HCT116 (cell line): Measurements from ENCODE around the gene ARHGEF10L. TPM values are rescaled to one million over a fixed set of nuclear protein-coding genes. Genes with fewer than 3 reads are reported as not detected.

Experiments used
- ATAC-seq: fragments of 200-7000 bp; cut with Tn5 transposase; 2 replicates; pipeline ENCODE4 v1.9.1; 2020; ENCODE audit warnings: mild to moderate bottlenecking, moderate library complexity
- BruUV-seq: library from RNA; stranded (reverse); fragments of 400-500 nt; replicated peaks from 2 replicates; lab custom pipeline; 2021; lab: Mats Ljungman, UMichigan
- CTCF ChIA-PET: fragments of 300-600 bp; sonication (Branson Sonifier 250); formaldehyde crosslinking; loops from one replicate; lab custom pipeline; 2021; ENCODE audit warnings: antibody characterized with exemption; lab: Charles Lee
- POLR2A ChIA-PET: fragments of 300-600, 350-600 bp; sonication (Branson Sonifier 250); formaldehyde crosslinking; loops from one replicate; lab custom pipeline; 2021; ENCODE audit warnings: antibody characterized with exemption; lab: Charles Lee
- RAD21 ChIA-PET, 2 experiments: fragments of 300-600 bp; sonication (Branson Sonifier 250); formaldehyde crosslinking; loops; one replicate each; lab custom pipeline; 2023; ENCODE audit warnings: low total read pairs in 2 of 2; ENCODE audit not compliant: uncharacterized antibody in 2 of 2, unreplicated experiment in 2 of 2, low non-redundant PET in 1 of 2; lab: Charles Lee
- DNase-seq: peaks from one replicate; pipeline ENCODE4 v3.0.0-alpha.2; 2010; ENCODE audit warnings: low read depth, low spot score
- H2AFZ ChIP-seq: fragments of 200-600 bp; shearing (Covaris generic), sonication (generic); 2 replicates; pipeline ENCODE4 v1.6.1; 2017; ENCODE audit warnings: low read depth, mixed run types, mixed read lengths, antibody characterized with exemption, low read length; ENCODE audit not compliant: poor library complexity, severe bottlenecking
- H3K27ac ChIP-seq: 2 replicates; pipeline ENCODE4 v1.5.1; 2012; ENCODE audit warnings: low read depth, low read length
- H3K27me3 ChIP-seq: fragments of 200-600 bp; sonication (generic); 2 replicates; pipeline ENCODE4 v1.6.1; 2016; ENCODE audit warnings: mixed run types, low read length, mixed read lengths; ENCODE audit not compliant: insufficient read depth
- H3K36me3 ChIP-seq, 2 experiments: fragments of 200-500 bp in 1 of 2; fragments of 200-600 bp in 1 of 2; sonication (Bioruptor generic) in 1 of 2; sonication (generic) in 1 of 2; 2 replicates each; pipeline versions ENCODE4 v1.5.1 to v1.6.1; 2014 to 2016; ENCODE audit warnings: low read length in 2 of 2, inconsistent platforms in 1 of 2, mixed read lengths in 1 of 2, mixed run types in 1 of 2; ENCODE audit not compliant: insufficient read depth in 2 of 2, control insufficient read depth in 1 of 2
- H3K4me1 ChIP-seq, 2 experiments: fragments of 200-600 bp in 1 of 2; sonication (generic) in 1 of 2; 2 replicates each; pipeline versions ENCODE4 v1.5.1 to v1.6.1; 2012 to 2017; ENCODE audit warnings: low read length in 2 of 2, inconsistent platforms in 1 of 2, mild to moderate bottlenecking in 1 of 2, mixed read lengths in 1 of 2, mixed run types in 1 of 2, moderate library complexity in 1 of 2; ENCODE audit not compliant: insufficient read depth in 2 of 2, control insufficient read depth in 1 of 2
- H3K4me2 ChIP-seq: fragments of 200-600 bp; sonication (generic); 2 replicates; pipeline ENCODE4 v1.6.1; 2017; ENCODE audit warnings: mixed run types, low read length, mixed read lengths
- H3K4me3 ChIP-seq, 2 experiments: fragments of 200-600 bp in 1 of 2; sonication (generic) in 1 of 2; replicated peaks in 1 of 2; 2 replicates each; pipeline ENCODE4 v1.5.1; 2011 to 2016; ENCODE audit warnings: low read length in 2 of 2, control low read depth in 1 of 2, low read depth in 1 of 2, mild to moderate bottlenecking in 1 of 2, mixed read lengths in 1 of 2, mixed run types in 1 of 2
- H3K79me2 ChIP-seq: fragments of 200-600 bp; sonication (generic); 2 replicates; pipeline ENCODE4 v1.6.1; 2017; ENCODE audit warnings: mild to moderate bottlenecking, mixed run types, low read length, moderate library complexity, mixed read lengths; ENCODE audit not compliant: insufficient read depth
- H3K9ac ChIP-seq: fragments of 200-600 bp; sonication (generic); 2 replicates; pipeline ENCODE4 v1.6.1; 2016; ENCODE audit warnings: low read length, mixed read lengths
- H3K9me2 ChIP-seq: fragments of 200-600 bp; sonication (generic), shearing (Covaris generic); 2 replicates; pipeline ENCODE4 v1.6.1; 2017; ENCODE audit warnings: mixed run types, mild to moderate bottlenecking, moderate library complexity; ENCODE audit not compliant: insufficient read depth
- H3K9me3 ChIP-seq, 2 experiments: fragments of 200-500 bp in 1 of 2; fragments of 200-600 bp in 1 of 2; sonication (Bioruptor generic) in 1 of 2; sonication (generic) in 1 of 2; 2 replicates each; pipeline ENCODE4 v1.6.1; 2014 to 2017; ENCODE audit warnings: low read length in 2 of 2, mixed read lengths in 2 of 2, inconsistent platforms in 1 of 2, low read depth in 1 of 2, mild to moderate bottlenecking in 1 of 2, mixed run types in 1 of 2, moderate library complexity in 1 of 2; ENCODE audit not compliant: control insufficient read depth in 1 of 2, insufficient read depth in 1 of 2
- H4K20me1 ChIP-seq: fragments of 200-600 bp; sonication (generic), shearing (Covaris generic); 2 replicates; pipeline ENCODE4 v1.6.1; 2017; ENCODE audit warnings: mixed run types, mild to moderate bottlenecking, moderate library complexity; ENCODE audit not compliant: insufficient read depth
- CBX3 ChIP-seq: IDR thresholded peaks from 2 replicates; pipeline ENCODE4 v1.6.1; 2012; ENCODE audit warnings: low read depth
- CEBPB ChIP-seq: IDR thresholded peaks from 2 replicates; pipeline ENCODE4 v1.6.1; 2012; ENCODE audit warnings: low read depth
- CTCF ChIP-seq, 3 experiments: fragments of 200-600 bp in 1 of 3; sonication (generic) in 1 of 3; IDR thresholded peaks in 2 of 3; conservative IDR thresholded peaks in 1 of 3; 2 replicates each; pipeline ENCODE4 v1.5.1; 2012 to 2017; ENCODE audit warnings: low read depth in 2 of 3, low read length in 2 of 3, antibody characterized with exemption in 1 of 3, borderline replicate concordance in 1 of 3, control low read depth in 1 of 3, mild to moderate bottlenecking in 1 of 3, mixed read lengths in 1 of 3, mixed run types in 1 of 3, moderate library complexity in 1 of 3; ENCODE audit not compliant: insufficient read depth in 1 of 3
- EZH2phosphoT487 ChIP-seq: fragments of 200-600 bp; IDR thresholded peaks from 2 replicates; pipeline ENCODE4 v1.6.1; 2018; ENCODE audit warnings: antibody characterized with exemption, borderline replicate concordance
- FOSL1 ChIP-seq: IDR thresholded peaks from 2 replicates; pipeline ENCODE4 v1.6.1; 2012; ENCODE audit warnings: low read depth
- MAX ChIP-seq: IDR thresholded peaks from 2 replicates; pipeline ENCODE4 v1.6.1; 2012
- POLR2A ChIP-seq: IDR thresholded peaks from 2 replicates; pipeline ENCODE4 v1.7.0; 2011; ENCODE audit warnings: borderline replicate concordance; ENCODE audit not compliant: insufficient read depth, insufficient read length; ENCODE audit errors: extremely low read depth
- REST ChIP-seq: IDR thresholded peaks from 2 replicates; pipeline ENCODE4 v1.6.1; 2012; ENCODE audit warnings: low read depth
- SIN3A ChIP-seq: IDR thresholded peaks from 2 replicates; pipeline ENCODE4 v1.6.1; 2012; ENCODE audit warnings: low read depth
- SP1 ChIP-seq: IDR thresholded peaks from 2 replicates; pipeline ENCODE4 v1.6.1; 2012; ENCODE audit warnings: low read depth
- SRF ChIP-seq: IDR thresholded peaks from 2 replicates; pipeline ENCODE4 v1.6.1; 2012; ENCODE audit warnings: low read depth
- TCF7L2 ChIP-seq: IDR thresholded peaks from 2 replicates; pipeline ENCODE4 v1.7.0; 2011; ENCODE audit warnings: borderline replicate concordance, inconsistent platforms; ENCODE audit not compliant: insufficient read depth, insufficient read length; ENCODE audit errors: extremely low read depth
- ZNF274 ChIP-seq: fragments of 200-500 bp; sonication (Bioruptor generic); IDR thresholded peaks from 2 replicates; pipeline ENCODE4 v1.6.1; 2014; ENCODE audit warnings: mild to moderate bottlenecking, low read depth, low read length, inconsistent platforms
- intact Hi-C: fragments of 100-400 bp; cut with micrococcal nuclease; formaldehyde crosslinking; loops from 2 replicates; pipeline ENCODE4 v1.10.0; 2022
- total RNA-seq: library from RNA; stranded (reverse); gene quantifications from one replicate; pipeline ENCODE4 v1.2.1, GENCODE V29; 2021; ENCODE audit not compliant: unreplicated experiment
- TF ChIP-seq, protein P1 (sequence below): IDR thresholded peaks from 2 replicates; pipeline ENCODE4 v1.6.1; 2011; ENCODE audit warnings: mild to moderate bottlenecking, low read length, moderate library complexity; ENCODE audit not compliant: insufficient replicate concordance; ENCODE audit errors: extremely low read depth

The ARHGEF10L gene
- total RNA-seq, 1 experiment from 2014 or later, result 14.7 TPM

GRCh38 chr1:17721444-17721843 is 181.9 kb downstream of the ARHGEF10L start:
- intact Hi-C loops, result no loop called here
- no peak overlapping the region for H2AFZ ChIP-seq
- no peak overlapping the region for H3K4me2 ChIP-seq
- ChIA-PET RAD21 (no interaction called here), CTCF (no interaction called here), POLR2A (no interaction called here)
- H3K27ac ChIP-seq, result no peak overlapping the region
- H3K4me3 ChIP-seq, result no peak overlapping the region
- BruUV-seq, result no TSS peak
- H3K36me3 ChIP-seq, result no peaks in the 10 kb centered on the region
- DNase-seq, result no peak
- ATAC-seq, result no peak
- no peaks in the 10 kb centered on the region for H4K20me1 ChIP-seq
- TF ChIP-seq POLR2A (no peak), CBX3 (no peak), TCF7L2 (no peak), ZNF274 (no peak), SIN3A (no peak), SP1 (no peak), FOSL1 (no peak), MAX (no peak), CTCF (IDR thresholded peaks at IDR 0.05 in 2 of 3, conservative IDR thresholded peaks at IDR 0.05 in 1 of 3; ENCODE audit: borderline replicate concordance in 1 of 3, insufficient read depth in 1 of 3, low read depth in 2 of 3, low read length in 2 of 3) (no peak), EZH2phosphoT487 (no peak), SRF (no peak), CEBPB (no peak), REST (no peak)
- TF ChIP-seq, protein P1, sequence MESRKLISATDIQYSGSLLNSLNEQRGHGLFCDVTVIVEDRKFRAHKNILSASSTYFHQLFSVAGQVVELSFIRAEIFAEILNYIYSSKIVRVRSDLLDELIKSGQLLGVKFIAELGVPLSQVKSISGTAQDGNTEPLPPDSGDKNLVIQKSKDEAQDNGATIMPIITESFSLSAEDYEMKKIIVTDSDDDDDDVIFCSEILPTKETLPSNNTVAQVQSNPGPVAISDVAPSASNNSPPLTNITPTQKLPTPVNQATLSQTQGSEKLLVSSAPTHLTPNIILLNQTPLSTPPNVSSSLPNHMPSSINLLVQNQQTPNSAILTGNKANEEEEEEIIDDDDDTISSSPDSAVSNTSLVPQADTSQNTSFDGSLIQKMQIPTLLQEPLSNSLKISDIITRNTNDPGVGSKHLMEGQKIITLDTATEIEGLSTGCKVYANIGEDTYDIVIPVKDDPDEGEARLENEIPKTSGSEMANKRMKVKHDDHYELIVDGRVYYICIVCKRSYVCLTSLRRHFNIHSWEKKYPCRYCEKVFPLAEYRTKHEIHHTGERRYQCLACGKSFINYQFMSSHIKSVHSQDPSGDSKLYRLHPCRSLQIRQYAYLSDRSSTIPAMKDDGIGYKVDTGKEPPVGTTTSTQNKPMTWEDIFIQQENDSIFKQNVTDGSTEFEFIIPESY, result no peak
- H3K4me1 ChIP-seq, result peaks cover 5 to 27% of the 10 kb centered on the region in 2 experiments; a peak in 3 of 4 replicates
- H3K9me2 ChIP-seq, result no peaks in the 10 kb centered on the region
- no peak overlapping the region for H3K9ac ChIP-seq
- H3K9me3 ChIP-seq, result no peaks in the 10 kb centered on the region
- no peaks in the 10 kb centered on the region for H3K27me3 ChIP-seq
- no peaks in the 10 kb centered on the region for H3K79me2 ChIP-seq
